ENCODE data around the gene AKT3.

DNA sequence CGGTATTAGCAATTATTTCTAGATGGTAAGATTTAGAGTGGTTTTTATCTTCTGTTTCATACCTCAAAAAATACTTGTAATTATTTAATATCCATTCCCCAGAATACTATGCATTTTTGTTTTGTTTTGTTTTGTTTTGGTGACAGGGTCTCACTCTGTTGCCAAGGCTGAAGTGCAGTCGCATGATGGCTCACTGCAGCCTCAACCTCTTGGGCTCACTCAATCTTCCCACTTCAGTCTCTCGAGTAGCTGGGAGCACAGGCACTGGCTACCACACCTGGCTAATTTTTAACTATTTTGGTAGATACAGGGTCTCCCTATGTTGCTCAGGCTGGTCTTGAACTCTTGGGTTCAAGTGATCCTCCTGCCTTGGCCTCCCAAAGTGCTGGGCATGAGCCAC is 252.7 kb downstream of the AKT3 start:
- TF ChIP-seq CTCF (conservative IDR thresholded peaks at IDR 0.05) = no peak
- no peak for TF ChIP-seq EZH2 (IDR thresholded peaks at IDR 0.05; ENCODE audit: low read depth)

Measured in PC-9 (cell line).